Lung (tissue), 12 donors: ENCODE results near the gene DMAC1. TPM values are rescaled to one million over a fixed set of nuclear protein-coding genes. Genes with fewer than 3 reads are reported as not detected.

ENCODE experiments used
- ATAC-seq: fragments of 200-7000 bp; cut with Tn5 transposase; one replicate; pipeline ENCODE4 v1.9.1; 2020; ENCODE audit warnings: moderate number of reproducible peaks; ENCODE audit not compliant: insufficient read depth, low FRiP score
- DNase-seq, 3 donors: peaks; one replicate each; pipeline ENCODE4 v3.0.0-alpha.2; 2013 to 2017
- H3K27ac ChIP-seq, 2 donors: one replicate each; pipeline ENCODE4 v1.5.1; 2013; ENCODE audit warnings: mild to moderate bottlenecking in 2 of 2, moderate library complexity in 2 of 2, control low read depth in 1 of 2, inconsistent platforms in 1 of 2, low read depth in 1 of 2, low read length in 1 of 2
- H3K27me3 ChIP-seq, 3 donors: one replicate each; pipeline ENCODE4 v1.5.1; 2013; ENCODE audit warnings: low read length in 2 of 3; ENCODE audit not compliant: control insufficient read depth in 3 of 3, insufficient read depth in 3 of 3
- H3K36me3 ChIP-seq, 4 donors: one replicate each; pipeline ENCODE4 v1.5.1; 2013; ENCODE audit warnings: low read length in 4 of 4, mild to moderate bottlenecking in 1 of 4, moderate library complexity in 1 of 4; ENCODE audit not compliant: control insufficient read depth in 4 of 4, insufficient read depth in 4 of 4
- H3K4me1 ChIP-seq, 5 donors: one replicate each; pipeline ENCODE4 v1.5.1; 2013; ENCODE audit warnings: low read length in 5 of 5, mild to moderate bottlenecking in 2 of 5, moderate library complexity in 1 of 5; ENCODE audit not compliant: control insufficient read depth in 5 of 5, insufficient read depth in 5 of 5
- H3K4me3 ChIP-seq: one replicate; pipeline ENCODE4 v1.5.1; 2013; ENCODE audit warnings: mild to moderate bottlenecking, control low read depth, moderate library complexity
- H3K9ac ChIP-seq, 2 donors: one replicate each; pipeline ENCODE4 v1.5.1; 2013; ENCODE audit warnings: low read length in 2 of 2, control low read depth in 1 of 2; ENCODE audit not compliant: insufficient read depth in 1 of 2
- H3K9me3 ChIP-seq, 4 donors: one replicate each; pipeline ENCODE4 v1.5.1; 2013; ENCODE audit warnings: low read length in 3 of 4, mild to moderate bottlenecking in 1 of 4, moderate library complexity in 1 of 4; ENCODE audit not compliant: control insufficient read depth in 4 of 4, insufficient read depth in 3 of 4
- CTCF ChIP-seq: IDR thresholded peaks from 2 replicates; pipeline ENCODE4 v1.5.1; 2012; ENCODE audit warnings: mild to moderate bottlenecking; ENCODE audit errors: control extremely low read depth, extremely low read depth
- WGBS, 2 donors: extraction: QIAGEN DNeasy Blood & Tissue Kit; methylation state at CpG; one replicate each; pipeline ENCODE4 v1.1.7; 2013; 5-methylcytosine and 5-hydroxymethylcytosine counted together
- polyA plus RNA-seq, 2 donors: library from polyadenylated mRNA; stranded (reverse); fragments of 200-250 nt; gene quantifications; one replicate each; pipeline ENCODE4 v1.2.1, GENCODE V29; 2013
- total RNA-seq, 2 donors: library from RNA; depleted of rRNA in 1 of 2; stranded (reverse); fragments of >200 nt in 1 of 2; gene quantifications; one replicate each; pipeline ENCODE4 v1.2.1, GENCODE V29; 2014 to 2021
- donor health status: control.
- donor health status: control.
- donor health status: Bipolar disorder and iron deficiency.
- donor health status: healthy.
- donor health status: DM: yes; HTN: yes; CAD: no.

The DMAC1 gene
- total and polyA plus RNA-seq, 4 donors = 12.0 to 37.6 (median 13.5) TPM

GRCh38 chr9:7827792-7828191 lies 28.2 kb upstream of the DMAC1 start:
- Histone ChIP-seq H3K4me1 (peaks cover 0 to 6% (median 0%) of the 10 kb centered on the region in 5 donors), H3K9me3 (peaks cover 0 to 3% (median 0%) of the 10 kb centered on the region in 4 donors), H3K36me3 (no peaks in the 10 kb centered on the region), H3K27ac (no peak overlapping the region), H3K27me3 (no peaks in the 10 kb centered on the region), H3K4me3 (no peak overlapping the region), H3K9ac (no peak overlapping the region)
- no peak for TF ChIP-seq CTCF
- no peak for DNase-seq
- ATAC-seq = no peak
- 76 to 92% methylated on average over 3 of the region's 3 CpGs for WGBS, 2 donors

GRCh38 chr9:7827056-7827455 lies 27.5 kb upstream of the DMAC1 start:
- WGBS, 2 donors = 78% methylated on average over 2 of the region's 2 CpGs

GRCh38 chr9:7823651-7824050 lies 24.1 kb upstream of the DMAC1 start:
- ATAC-seq = no peak
- Histone ChIP-seq H3K4me1 (peaks cover 0 to 6% (median 0%) of the 10 kb centered on the region in 5 donors), H3K36me3 (no peaks in the 10 kb centered on the region), H3K4me3 (no peak overlapping the region), H3K9me3 (peaks cover 0 to 2% (median 0%) of the 10 kb centered on the region in 4 donors), H3K9ac (no peak overlapping the region), H3K27ac (no peak overlapping the region), H3K27me3 (no peaks in the 10 kb centered on the region)
- WGBS, 2 donors = 91 to 95% methylated on average over 5 of the region's 5 CpGs
- no peak for DNase-seq
- no peak for TF ChIP-seq CTCF

More at GRCh38 chr9:7827056-7827455, 27.5 kb upstream of the DMAC1 start:
- H3K9ac ChIP-seq = no peak overlapping the region
- peaks cover 0 to 6% (median 0%) of the 10 kb centered on the region in 5 donors for H3K4me1 ChIP-seq
- H3K9me3 ChIP-seq = peaks cover 0 to 3% (median 0%) of the 10 kb centered on the region in 4 donors
- ATAC-seq (no peak), DNase-seq (no peak)
- H3K36me3 ChIP-seq = no peaks in the 10 kb centered on the region
- no peak overlapping the region for H3K4me3 ChIP-seq
- no peak overlapping the region for H3K27ac ChIP-seq
- no peaks in the 10 kb centered on the region for H3K27me3 ChIP-seq
- no peak for TF ChIP-seq CTCF

- Histone ChIP-seq H3K36me3 (no peaks in the 10 kb centered on the region), H3K9me3 (peaks cover 0 to 2% (median 0%) of the 10 kb centered on the region in 4 donors), H3K27me3 (no peaks in the 10 kb centered on the region), H3K9ac (no peak overlapping the region), H3K27ac (no peak overlapping the region), H3K4me1 (no peaks in the 10 kb centered on the region), H3K4me3 (no peak overlapping the region)
- 0 to 41% methylated on average over 1 of the region's 1 CpG for WGBS, 2 donors
- DNase-seq (no peak), ATAC-seq (no peak)
- TF ChIP-seq CTCF = no peak
Observed at GRCh38 chr9:7819984-7820383, 20.4 kb upstream of the DMAC1 start.
